IMR-90 (cell line): ENCODE measurements around the gene PRTFDC1. TPM values are rescaled to one million over a fixed set of nuclear protein-coding genes. Genes with fewer than 3 reads are reported as not detected.
A peak's percentile ranks its signal among the peaks of the same experiment; 100 is the strongest.
"Not testable (repeated sequence)": the region's sequence is repeated elsewhere in the genome, so short reads cannot be mapped to it uniquely, and the experiment has no call there.

Source experiments
- ATAC-seq: fragments of 200-7000 bp; cut with Tn5 transposase; 2 replicates; pipeline ENCODE4 v1.9.1; 2020; ENCODE audit warnings: low read depth, mild to moderate bottlenecking, moderate library complexity
- BruUV-seq: library from RNA; stranded (reverse); fragments of 400-500 nt; replicated peaks from 2 replicates; lab custom pipeline; 2021; lab: Mats Ljungman, UMichigan
- CTCF ChIA-PET: fragments of 300-600 bp; formaldehyde crosslinking; extraction: SDS; loops from one replicate; lab custom pipeline; 2021; ENCODE audit warnings: antibody characterized with exemption; lab: Yijun Ruan, JAX
- POLR2A ChIA-PET: fragments of 300-600 bp; sonication (Branson Sonifier 250); formaldehyde crosslinking; loops from one replicate; lab custom pipeline; 2022; ENCODE audit warnings: antibody characterized with exemption; ENCODE audit not compliant: unreplicated experiment; lab: Charles Lee
- DNase-seq: peaks from one replicate; pipeline ENCODE4 v3.0.0; 2013
- H2AFZ ChIP-seq: replicated peaks from 2 replicates; pipeline ENCODE3; 2013; ENCODE audit warnings: low read length, mild to moderate bottlenecking; ENCODE audit not compliant: poor library complexity
- H2AK5ac ChIP-seq: 2 replicates; pipeline ENCODE4 v1.6.1; 2013; ENCODE audit warnings: low read depth, low read length, inconsistent platforms
- H2AK9ac ChIP-seq: replicated peaks from 2 replicates; pipeline ENCODE3; 2013; ENCODE audit warnings: mild to moderate bottlenecking, low read depth, low read length, moderate library complexity; ENCODE audit not compliant: poor library complexity
- H2BK120ac ChIP-seq: 2 replicates; pipeline ENCODE4 v1.6.1; 2013; ENCODE audit warnings: low read depth, low read length, inconsistent platforms
- H2BK15ac ChIP-seq: 3 replicates; pipeline ENCODE4 v1.6.1; 2013; ENCODE audit warnings: low read depth, low read length, inconsistent platforms
- H2BK20ac ChIP-seq: 2 replicates; pipeline ENCODE4 v1.6.1; 2013; ENCODE audit warnings: low read depth, mild to moderate bottlenecking, inconsistent platforms, low read length, moderate library complexity
- H2BK5ac ChIP-seq: 2 replicates; pipeline ENCODE4 v1.6.1; 2013; ENCODE audit warnings: mild to moderate bottlenecking, low read depth, low read length, inconsistent platforms; ENCODE audit not compliant: poor library complexity, severe bottlenecking
- H3K14ac ChIP-seq: replicated peaks from 2 replicates; pipeline ENCODE4 v1.6.1; 2013; ENCODE audit warnings: low read depth, low read length, inconsistent platforms
- H3K18ac ChIP-seq: 2 replicates; pipeline ENCODE4 v1.6.1; 2013; ENCODE audit warnings: low read depth, low read length, control low read depth
- H3K23ac ChIP-seq: 2 replicates; pipeline ENCODE4 v1.6.1; 2013; ENCODE audit warnings: low read depth, low read length, inconsistent platforms
- H3K27ac ChIP-seq: 2 replicates; pipeline ENCODE4 v1.5.1; 2013; ENCODE audit warnings: mild to moderate bottlenecking, control low read depth, low read length; ENCODE audit not compliant: insufficient read depth
- H3K27me3 ChIP-seq: 2 replicates; pipeline ENCODE4 v1.6.1; 2013; ENCODE audit warnings: low read length; ENCODE audit not compliant: control insufficient read depth, insufficient read depth
- H3K36me3 ChIP-seq: 2 replicates; pipeline ENCODE4 v1.6.1; 2013; ENCODE audit warnings: low read length, mixed read lengths; ENCODE audit not compliant: control insufficient read depth, insufficient read depth
- H3K4ac ChIP-seq: 2 replicates; pipeline ENCODE4 v1.6.1; 2013; ENCODE audit warnings: low read depth, low read length, inconsistent platforms
- H3K4me1 ChIP-seq: 2 replicates; pipeline ENCODE4 v1.6.1; 2013; ENCODE audit warnings: low read length, mixed read lengths; ENCODE audit not compliant: control insufficient read depth, insufficient read depth
- H3K4me2 ChIP-seq: 2 replicates; pipeline ENCODE4 v1.6.1; 2013; ENCODE audit warnings: low read depth, mild to moderate bottlenecking, control low read depth, low read length, moderate library complexity
- H3K4me3 ChIP-seq: 2 replicates; pipeline ENCODE4 v1.5.1; 2013; ENCODE audit warnings: low read depth, mild to moderate bottlenecking, control low read depth, low read length, moderate library complexity; ENCODE audit not compliant: insufficient read depth
- H3K56ac ChIP-seq: 2 replicates; pipeline ENCODE4 v1.6.1; 2013; ENCODE audit warnings: low read length, inconsistent platforms; ENCODE audit not compliant: insufficient read depth; ENCODE audit errors: extremely low read depth
- H3K79me1 ChIP-seq, 2 experiments: 2 replicates each; pipeline ENCODE4 v1.6.1; 2013; ENCODE audit warnings: low read length in 2 of 2, inconsistent platforms in 1 of 2, low read depth in 1 of 2
- H3K9ac ChIP-seq: 2 replicates; pipeline ENCODE4 v1.6.1; 2013; ENCODE audit warnings: low read depth, low read length, control low read depth
- H3K9me1 ChIP-seq: 2 replicates; pipeline ENCODE4 v1.6.1; 2013; ENCODE audit warnings: low read length, inconsistent platforms; ENCODE audit not compliant: insufficient read depth
- H3K9me3 ChIP-seq: 2 replicates; pipeline ENCODE4 v1.6.1; 2013; ENCODE audit warnings: low read length; ENCODE audit not compliant: control insufficient read depth, insufficient read depth
- H4K20me1 ChIP-seq: 2 replicates; pipeline ENCODE4 v1.6.1; 2013; ENCODE audit warnings: low read length, inconsistent platforms; ENCODE audit not compliant: insufficient read depth
- H4K5ac ChIP-seq: 2 replicates; pipeline ENCODE4 v1.6.1; 2013; ENCODE audit warnings: mild to moderate bottlenecking, low read depth, low read length, control low read depth
- H4K8ac ChIP-seq, 2 experiments: 2 replicates each; pipeline ENCODE4 v1.6.1; 2013; ENCODE audit warnings: low read depth in 2 of 2, low read length in 2 of 2, control low read depth in 1 of 2, inconsistent platforms in 1 of 2
- H4K91ac ChIP-seq: 2 replicates; pipeline ENCODE4 v1.6.1; 2013; ENCODE audit warnings: low read depth, low read length, inconsistent platforms; ENCODE audit not compliant: insufficient read depth
- CHD1 ChIP-seq: IDR thresholded peaks from 2 replicates; pipeline ENCODE4 v1.6.1; 2012; ENCODE audit warnings: low read depth, low read length, improper control_type of control experiment
- NFE2L2 ChIP-seq: fragments of 150-350 bp; IDR thresholded peaks from 2 replicates; pipeline ENCODE4 v1.6.1; 2016; ENCODE audit warnings: low read depth, mild to moderate bottlenecking, low read length
- RCOR1 ChIP-seq: IDR thresholded peaks from 2 replicates; pipeline ENCODE4 v1.6.1; 2012; ENCODE audit warnings: mild to moderate bottlenecking, low read length, improper control_type of control experiment; ENCODE audit not compliant: insufficient replicate concordance
- SMC3 ChIP-seq: fragments of 150-350 bp; IDR thresholded peaks from 2 replicates; pipeline ENCODE4 v1.6.1; 2016; ENCODE audit warnings: low read depth, mild to moderate bottlenecking, antibody characterized with exemption, low read length, moderate library complexity
- WGBS, 2 experiments: methylation state at CpG; one replicate each; pipeline versions ENCODE4 v1.1.5 to v1.1.7; 2013; ENCODE audit warnings: missing lambda C conversion rate in 2 of 2; ENCODE audit not compliant: insufficient read length in 1 of 2; ENCODE audit errors: extremely low coverage in 2 of 2; 5-methylcytosine and 5-hydroxymethylcytosine counted together
- dilution Hi-C: fragments of 300-500 bp; cut with HindIII; formaldehyde crosslinking; loops from one replicate; pipeline ENCODE4 v1.14.3; 2018; ENCODE audit warnings: low sequenced_read_pairs; ENCODE audit not compliant: unreplicated experiment
- in situ Hi-C: fragments of 300-500 bp; cut with MboI; formaldehyde crosslinking; loops from 3 replicates; pipeline ENCODE4 v1.14.3; 2019; ENCODE audit warnings: low sequenced_read_pairs, inconsistent platforms, mixed read lengths
- intact Hi-C: fragments of 100-400 bp; cut with micrococcal nuclease; formaldehyde crosslinking; loops from 2 replicates; pipeline ENCODE4 v1.10.0; 2022
- polyA plus RNA-seq, 3 experiments: library from polyadenylated mRNA; depleted of rRNA; stranded (reverse); fragments of >200 nt; gene quantifications; 2 replicates each; pipeline ENCODE4 v1.2.3, GENCODE V29; 2012; ENCODE audit warnings: low replicate concordance in 1 of 3
- total RNA-seq: library from RNA; depleted of rRNA; stranded (reverse); fragments of >200 nt; gene quantifications from 2 replicates; pipeline ENCODE4 v1.2.3, GENCODE V29; 2012

The PRTFDC1 gene
- total and polyA plus RNA-seq, 2 of the 4 experiments (the other 2 are of a cell fraction) = 12.3 to 17.9 TPM

- TF ChIP-seq CHD1 (no peak), NFE2L2 (peak; percentile 98), SMC3 (peak; percentile 29; the same call in 1 of the 2 replicates), RCOR1 (no peak)
Measured at GRCh38 chr10:24920907-24921881, 31.2 kb downstream of the PRTFDC1 start (continued).

GRCh38 chr10:24920192-24920591, 32.2 kb downstream of the PRTFDC1 start:
- dilution Hi-C loops, H2AFZ ChIP-seq, H3K27me3 ChIP-seq, ATAC-seq, POLR2A ChIA-PET, H3K79me1 ChIP-seq, H4K20me1 ChIP-seq, H4K5ac ChIP-seq, BruUV-seq, H3K36me3 ChIP-seq, H3K9me3 ChIP-seq, H3K9ac ChIP-seq, H3K18ac ChIP-seq, H3K4ac ChIP-seq, H2BK5ac ChIP-seq, H4K8ac ChIP-seq, in situ Hi-C loops, H3K4me1 ChIP-seq, H3K4me3 ChIP-seq, DNase-seq, H3K9me1 ChIP-seq, H3K23ac ChIP-seq, H3K14ac ChIP-seq, H3K4me2 ChIP-seq, H3K56ac ChIP-seq, H3K27ac ChIP-seq, H4K91ac ChIP-seq, intact Hi-C loops, H2AK9ac ChIP-seq: not testable (repeated sequence)
- Histone ChIP-seq H2BK15ac (peak overlapping the region; percentile 84; the same call in 1 of the 3 replicates), H2BK20ac (0 out of 2 replicates have a peak overlapping the region, but pooled peaks have one; percentile 37), H2AK5ac (peak overlapping the region; percentile 86), H2BK120ac (peak overlapping the region; percentile 33; the same call in 1 of the 2 replicates)
- CTCF ChIA-PET = interaction anchor here (0.9 kb wide), 2 partner anchors 10 to 11 kb away, joined by 3 to 6 read pairs; no protein-coding TSS in a partner anchor
- WGBS, 2 experiments = no CpG with 5 or more reads among the region's 2 CpGs

- H3K4me3 ChIP-seq, ATAC-seq, DNase-seq, H3K36me3 ChIP-seq, H3K4me1 ChIP-seq, H3K79me1 ChIP-seq, H3K14ac ChIP-seq, H3K9ac ChIP-seq, dilution Hi-C loops, H3K56ac ChIP-seq, H4K91ac ChIP-seq, H3K18ac ChIP-seq, H3K23ac ChIP-seq, H3K9me1 ChIP-seq, intact Hi-C loops, H4K8ac ChIP-seq, H4K5ac ChIP-seq, H2BK15ac ChIP-seq, H3K4me2 ChIP-seq, H2BK120ac ChIP-seq, H3K27ac ChIP-seq, H2AK5ac ChIP-seq, H4K20me1 ChIP-seq, H2BK5ac ChIP-seq, POLR2A ChIA-PET, H2AK9ac ChIP-seq, BruUV-seq, H3K9me3 ChIP-seq, H3K27me3 ChIP-seq, H2AFZ ChIP-seq, H2BK20ac ChIP-seq, H3K4ac ChIP-seq, in situ Hi-C loops: not testable (repeated sequence)
- CTCF ChIA-PET = interaction anchor here (0.9 kb wide), 1 partner anchor 10 kb away, joined by 3 read pairs; no protein-coding TSS in a partner anchor
- no CpG with 5 or more reads among the region's 1 CpG for WGBS, 2 experiments
Measured at GRCh38 chr10:24919629-24920028, 32.8 kb downstream of the PRTFDC1 start.
